Neural cell (in vitro differentiated cells): ENCODE data around the gene NIP7.

Experiments
- CTCF ChIP-seq: fragments of 450-650 bp; IDR thresholded peaks from 2 replicates; pipeline ENCODE4 v1.5.1; 2014; ENCODE audit warnings: antibody characterized with exemption, mild to moderate bottlenecking, moderate library complexity; ENCODE audit not compliant: poor library complexity, severe bottlenecking
- EZH2 ChIP-seq: fragments of 200-600, 300-800 bp; shearing (Covaris generic), sonication (generic); IDR thresholded peaks from 2 replicates; pipeline ENCODE4 v1.6.1; 2014; ENCODE audit warnings: antibody characterized with exemption, low read length, borderline replicate concordance, mild to moderate bottlenecking; ENCODE audit not compliant: insufficient read depth, poor library complexity, severe bottlenecking
- RAD21 ChIP-seq: fragments of 450-650 bp; conservative IDR thresholded peaks from 2 replicates; pipeline ENCODE4 v1.6.1; 2014; ENCODE audit warnings: antibody characterized with exemption, mild to moderate bottlenecking, moderate library complexity

GRCh38 chr16:69309316-69309715 lies 30.3 kb upstream of the NIP7 start:
- TF ChIP-seq RAD21, result no peak
- TF ChIP-seq CTCF, result no peak
- TF ChIP-seq EZH2, result no peak
